ENCODE results near the gene MTMR2.

Gene MTMR2

GRCh38 chr11:95917193-95918036 is 6.5 kb downstream of the MTMR2 start:
- Histone ChIP-seq H3K4me1 (ENCODE audit: control insufficient read depth, insufficient read depth, low read length) (peaks cover 1% of the 10 kb centered on the region), H3K27me3 (ENCODE audit: control insufficient read depth, insufficient read depth, low read length) (no peaks in the 10 kb centered on the region), H3K36me3 (ENCODE audit: control insufficient read depth, insufficient read depth, low read length) (no peaks in the 10 kb centered on the region), H3K9me3 (ENCODE audit: control insufficient read depth, insufficient read depth, low read length) (no peaks in the 10 kb centered on the region), H3K9ac (ENCODE audit: low read depth, low read length) (no peak overlapping the region), H3K4me3 (ENCODE audit: low read depth, low read length) (no peak overlapping the region)

GRCh38 chr11:95916049-95916448 is 7.9 kb downstream of the MTMR2 start:
- Histone ChIP-seq H3K9me3 (ENCODE audit: control insufficient read depth, insufficient read depth, low read length) (no peaks in the 10 kb centered on the region), H3K4me1 (ENCODE audit: control insufficient read depth, insufficient read depth, low read length) (no peaks in the 10 kb centered on the region), H3K36me3 (ENCODE audit: control insufficient read depth, insufficient read depth, low read length) (no peaks in the 10 kb centered on the region), H3K4me3 (ENCODE audit: low read depth, low read length) (no peak overlapping the region), H3K9ac (ENCODE audit: low read depth, low read length) (no peak overlapping the region), H3K27me3 (ENCODE audit: control insufficient read depth, insufficient read depth, low read length) (no peaks in the 10 kb centered on the region)

- no peaks in the 10 kb centered on the region for H3K4me1 ChIP-seq (ENCODE audit: control insufficient read depth, insufficient read depth, low read length)
- H3K9me3 ChIP-seq (ENCODE audit: control insufficient read depth, insufficient read depth, low read length) = no peaks in the 10 kb centered on the region
- no peaks in the 10 kb centered on the region for H3K27me3 ChIP-seq (ENCODE audit: control insufficient read depth, insufficient read depth, low read length)
- H3K9ac ChIP-seq (ENCODE audit: low read depth, low read length) = no peak overlapping the region
- H3K36me3 ChIP-seq (ENCODE audit: control insufficient read depth, insufficient read depth, low read length) = no peaks in the 10 kb centered on the region
- no peak overlapping the region for H3K4me3 ChIP-seq (ENCODE audit: low read depth, low read length)
Measured at GRCh38 chr11:95915051-95915450, 8.9 kb downstream of the MTMR2 start.

- Histone ChIP-seq H3K4me3 (ENCODE audit: low read depth, low read length) (no peak overlapping the region), H3K4me1 (ENCODE audit: control insufficient read depth, insufficient read depth, low read length) (no peaks in the 10 kb centered on the region)
Measured at GRCh38 chr11:95913830-95914615, 9.9 kb downstream of the MTMR2 start.

GRCh38 chr11:95912902-95913560 is 10.9 kb downstream of the MTMR2 start:
- H3K36me3 ChIP-seq (ENCODE audit: control insufficient read depth, insufficient read depth, low read length) = no peaks in the 10 kb centered on the region
- no peak overlapping the region for H3K4me3 ChIP-seq (ENCODE audit: low read depth, low read length)
- H3K27me3 ChIP-seq (ENCODE audit: control insufficient read depth, insufficient read depth, low read length) = no peaks in the 10 kb centered on the region
- no peak overlapping the region for H3K9ac ChIP-seq (ENCODE audit: low read depth, low read length)
- H3K4me1 ChIP-seq (ENCODE audit: control insufficient read depth, insufficient read depth, low read length) = no peaks in the 10 kb centered on the region
- H3K9me3 ChIP-seq (ENCODE audit: control insufficient read depth, insufficient read depth, low read length) = no peaks in the 10 kb centered on the region

More at GRCh38 chr11:95913830-95914615, 9.9 kb downstream of the MTMR2 start:
- Histone ChIP-seq H3K27me3 (ENCODE audit: control insufficient read depth, insufficient read depth, low read length) (no peaks in the 10 kb centered on the region), H3K9ac (ENCODE audit: low read depth, low read length) (no peak overlapping the region), H3K9me3 (ENCODE audit: control insufficient read depth, insufficient read depth, low read length) (no peaks in the 10 kb centered on the region), H3K36me3 (ENCODE audit: control insufficient read depth, insufficient read depth, low read length) (no peaks in the 10 kb centered on the region)

GRCh38 chr11:95911369-95911759 is 12.5 kb downstream of the MTMR2 start:
- H3K9me3 ChIP-seq (ENCODE audit: control insufficient read depth, insufficient read depth, low read length) = no peaks in the 10 kb centered on the region
- H3K4me1 ChIP-seq (ENCODE audit: control insufficient read depth, insufficient read depth, low read length) = no peaks in the 10 kb centered on the region
- no peaks in the 10 kb centered on the region for H3K36me3 ChIP-seq (ENCODE audit: control insufficient read depth, insufficient read depth, low read length)
- H3K4me3 ChIP-seq (ENCODE audit: low read depth, low read length) = no peak overlapping the region
- H3K27me3 ChIP-seq (ENCODE audit: control insufficient read depth, insufficient read depth, low read length) = no peaks in the 10 kb centered on the region
- H3K9ac ChIP-seq (ENCODE audit: low read depth, low read length) = no peak overlapping the region

GRCh38 chr11:95910638-95911368 is 13.1 kb downstream of the MTMR2 start:
- Histone ChIP-seq H3K36me3 (ENCODE audit: control insufficient read depth, insufficient read depth, low read length) (no peaks in the 10 kb centered on the region), H3K9me3 (ENCODE audit: control insufficient read depth, insufficient read depth, low read length) (no peaks in the 10 kb centered on the region), H3K4me1 (ENCODE audit: control insufficient read depth, insufficient read depth, low read length) (no peaks in the 10 kb centered on the region), H3K4me3 (ENCODE audit: low read depth, low read length) (no peak overlapping the region), H3K9ac (ENCODE audit: low read depth, low read length) (no peak overlapping the region), H3K27me3 (ENCODE audit: control insufficient read depth, insufficient read depth, low read length) (no peaks in the 10 kb centered on the region)

GRCh38 chr11:95908826-95909225 is 15.1 kb downstream of the MTMR2 start:
- Histone ChIP-seq H3K9ac (ENCODE audit: low read depth, low read length) (no peak overlapping the region), H3K9me3 (ENCODE audit: control insufficient read depth, insufficient read depth, low read length) (no peaks in the 10 kb centered on the region), H3K36me3 (ENCODE audit: control insufficient read depth, insufficient read depth, low read length) (no peaks in the 10 kb centered on the region), H3K4me3 (ENCODE audit: low read depth, low read length) (no peak overlapping the region), H3K27me3 (ENCODE audit: control insufficient read depth, insufficient read depth, low read length) (no peaks in the 10 kb centered on the region), H3K4me1 (ENCODE audit: control insufficient read depth, insufficient read depth, low read length) (no peaks in the 10 kb centered on the region)

GRCh38 chr11:95907476-95907875 is 16.4 kb downstream of the MTMR2 start:
- Histone ChIP-seq H3K4me1 (ENCODE audit: control insufficient read depth, insufficient read depth, low read length) (peaks cover 10% of the 10 kb centered on the region), H3K9ac (ENCODE audit: low read depth, low read length) (no peak overlapping the region), H3K27me3 (ENCODE audit: control insufficient read depth, insufficient read depth, low read length) (no peaks in the 10 kb centered on the region), H3K9me3 (ENCODE audit: control insufficient read depth, insufficient read depth, low read length) (no peaks in the 10 kb centered on the region), H3K36me3 (ENCODE audit: control insufficient read depth, insufficient read depth, low read length) (no peaks in the 10 kb centered on the region), H3K4me3 (ENCODE audit: low read depth, low read length) (no peak overlapping the region)

- no peak overlapping the region for H3K4me3 ChIP-seq (ENCODE audit: low read depth, low read length)
- no peaks in the 10 kb centered on the region for H3K36me3 ChIP-seq (ENCODE audit: control insufficient read depth, insufficient read depth, low read length)
- no peak overlapping the region for H3K9ac ChIP-seq (ENCODE audit: low read depth, low read length)
- H3K4me1 ChIP-seq (ENCODE audit: control insufficient read depth, insufficient read depth, low read length) = peaks cover 10% of the 10 kb centered on the region
- H3K27me3 ChIP-seq (ENCODE audit: control insufficient read depth, insufficient read depth, low read length) = no peaks in the 10 kb centered on the region
- no peaks in the 10 kb centered on the region for H3K9me3 ChIP-seq (ENCODE audit: control insufficient read depth, insufficient read depth, low read length)
Measured at GRCh38 chr11:95904009-95904650, 19.8 kb downstream of the MTMR2 start.

- Histone ChIP-seq H3K36me3 (ENCODE audit: control insufficient read depth, insufficient read depth, low read length) (no peaks in the 10 kb centered on the region), H3K9ac (ENCODE audit: low read depth, low read length) (no peak overlapping the region), H3K9me3 (ENCODE audit: control insufficient read depth, insufficient read depth, low read length) (no peaks in the 10 kb centered on the region), H3K4me3 (ENCODE audit: low read depth, low read length) (no peak overlapping the region), H3K27me3 (ENCODE audit: control insufficient read depth, insufficient read depth, low read length) (no peaks in the 10 kb centered on the region), H3K4me1 (ENCODE audit: control insufficient read depth, insufficient read depth, low read length) (peaks cover 10% of the 10 kb centered on the region)
Measured at GRCh38 chr11:95898782-95899181, 25.1 kb downstream of the MTMR2 start.

Data from iPS-15b (cell line).